ENCODE results near the gene NEDD4L. TPM values are rescaled to one million over a fixed set of nuclear protein-coding genes. Genes with fewer than 3 reads are reported as not detected.

The NEDD4L gene
- total and polyA plus RNA-seq, 2 experiments from 2014 or later = 36.2 to 72.3 TPM

DNA sequence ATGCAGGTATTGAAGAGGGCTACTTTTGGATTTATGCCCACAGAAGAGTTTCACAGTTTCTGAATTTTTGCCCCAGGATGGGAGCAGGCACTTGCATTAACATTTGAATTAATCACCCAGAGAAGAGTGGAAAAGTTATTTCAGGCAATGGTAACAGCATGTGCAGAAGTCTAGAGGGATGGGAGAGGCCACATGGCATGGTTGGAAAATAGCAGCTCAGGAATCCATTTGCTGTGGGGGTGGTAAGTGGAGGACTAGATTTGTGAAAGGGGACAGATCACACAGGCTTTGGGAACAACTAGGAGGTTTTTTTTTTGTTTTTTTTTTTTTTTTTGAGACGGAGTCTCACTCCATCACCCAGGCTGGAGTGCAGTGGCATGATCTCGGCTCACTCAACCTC is 65.2 kb downstream of the NEDD4L start:
- Histone ChIP-seq H3K79me2 (replicated peaks; ENCODE audit: insufficient read depth) (peaks cover 96% of the 10 kb centered on the region), H3K36me3 (ENCODE audit: insufficient read depth) (no peaks in the 10 kb centered on the region), H3K27ac (ENCODE audit: low read depth) (no peak overlapping the region), H2AFZ (no peak overlapping the region), H4K20me1 (replicated peaks; ENCODE audit: insufficient read depth) (peaks cover 16% of the 10 kb centered on the region; the same call in 1 of the 2 replicates), H3K4me3 (no peak overlapping the region), H3K9me2 (ENCODE audit: insufficient read depth) (no peaks in the 10 kb centered on the region), H3K27me3 (ENCODE audit: insufficient read depth) (no peaks in the 10 kb centered on the region), H3K4me2 (no peak overlapping the region), H3K4me1 (ENCODE audit: insufficient read depth) (peaks cover 33% of the 10 kb centered on the region), H3F3A (replicated peaks; ENCODE audit: low read depth) (no peaks in the 10 kb centered on the region)
- TF ChIP-seq NANOG (IDR thresholded peaks at IDR 0.05; ENCODE audit: borderline replicate concordance) (no peak), EZH2phosphoT487 (IDR thresholded peaks at IDR 0.05; ENCODE audit: unreplicated experiment) (no peak), EZH2 (IDR thresholded peaks at IDR 0.05; ENCODE audit: low read depth, unreplicated experiment) (no peak), ETS1 (IDR thresholded peaks at IDR 0.05) (no peak), JUNB (IDR thresholded peaks at IDR 0.05; ENCODE audit: unreplicated experiment) (no peak), STAT1 (IDR thresholded peaks at IDR 0.05; ENCODE audit: unreplicated experiment) (no peak), POLR2AphosphoS5 (IDR thresholded peaks at IDR 0.05; ENCODE audit: low read depth) (no peak), CTCF (conservative IDR thresholded peaks at IDR 0.05; ENCODE audit: low read depth in 2 of 2) (no peak), ZNF462 (CRISPR knock-in tag; IDR thresholded peaks at IDR 0.05) (no peak)
- Mint-ChIP-seq H3K4me1 (peaks cover 46% of the 10 kb centered on the region), H3K4me3 (no peak overlapping the region), H3K36me3 (ENCODE audit: low read depth) (no peaks in the 10 kb centered on the region), H3K27ac (no peak overlapping the region), H3K9me3 (no peaks in the 10 kb centered on the region), H3K27me3 (ENCODE audit: insufficient read depth, low read depth, poor library complexity) (peaks cover 5% of the 10 kb centered on the region)
- ATAC-seq = no peak
- no peak for DNase-seq (ENCODE audit: low spot score)
